GM12891 (cell line): ENCODE results near the gene CACNG7.
"Not testable (repeated sequence)": the region's sequence is repeated elsewhere in the genome, so short reads cannot be mapped to it uniquely, and the experiment has no call there.

ENCODE experiments used
- DNase-seq: peaks from one replicate; pipeline ENCODE4 v3.0.0; 2011; ENCODE audit warnings: low spot score; ENCODE audit not compliant: insufficient read length
- FAIRE-seq: peaks from 2 replicates; lab custom pipeline; 2011; peaks lifted over from hg19 to GRCh38; lab: Jason Lieb, UNC
- PAX5 ChIP-seq: IDR thresholded peaks from 2 replicates; pipeline ENCODE4 v1.6.1; 2011; ENCODE audit warnings: low read length, moderate library complexity, mild to moderate bottlenecking; ENCODE audit not compliant: insufficient read depth, severe bottlenecking
- POLR2A ChIP-seq: IDR thresholded peaks from 2 replicates; pipeline ENCODE4 v1.6.1; 2011; ENCODE audit warnings: low read depth, low read length, control low read depth
- POLR2AphosphoS5 ChIP-seq: IDR thresholded peaks from 2 replicates; pipeline ENCODE4 v1.6.1; 2011; ENCODE audit warnings: low read depth, low read length, control low read depth
- POU2F2 ChIP-seq: IDR thresholded peaks from 2 replicates; pipeline ENCODE4 v1.6.1; 2011; ENCODE audit warnings: low read depth, mild to moderate bottlenecking, control low read depth, low read length, moderate library complexity
- SPI1 ChIP-seq: IDR thresholded peaks from 2 replicates; pipeline ENCODE4 v1.6.1; 2011; ENCODE audit warnings: low read depth, low read length, control low read depth
- TAF1 ChIP-seq: IDR thresholded peaks from 2 replicates; pipeline ENCODE4 v1.6.1; 2011; ENCODE audit warnings: low read depth, low read length, control low read depth

Gene CACNG7

DNA sequence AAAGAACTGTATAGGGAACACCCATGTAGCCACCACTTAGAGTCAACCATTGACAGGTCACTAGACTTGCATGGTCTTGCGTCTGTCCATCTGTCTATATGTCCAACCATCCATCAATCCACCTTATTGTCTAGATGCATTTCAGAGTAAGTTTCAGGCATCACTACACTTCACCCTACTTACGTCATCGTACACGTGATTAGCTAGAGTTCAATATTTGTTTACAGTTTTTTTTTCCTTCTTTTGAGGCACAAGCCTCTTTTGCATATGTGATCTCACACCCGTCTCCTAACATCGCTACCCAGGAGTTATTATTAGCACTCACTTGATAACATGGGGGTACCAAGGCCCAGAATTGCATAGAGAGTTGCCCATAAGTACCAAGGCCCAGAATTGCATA, 6.9 kb downstream of the CACNG7 start:
- FAIRE-seq, result no peak
- DNase-seq, result no peak
- TF ChIP-seq PAX5 (no peak), POLR2A (no peak), POU2F2 (no peak), TAF1 (no peak), SPI1 (no peak), POLR2AphosphoS5 (no peak)

DNA sequence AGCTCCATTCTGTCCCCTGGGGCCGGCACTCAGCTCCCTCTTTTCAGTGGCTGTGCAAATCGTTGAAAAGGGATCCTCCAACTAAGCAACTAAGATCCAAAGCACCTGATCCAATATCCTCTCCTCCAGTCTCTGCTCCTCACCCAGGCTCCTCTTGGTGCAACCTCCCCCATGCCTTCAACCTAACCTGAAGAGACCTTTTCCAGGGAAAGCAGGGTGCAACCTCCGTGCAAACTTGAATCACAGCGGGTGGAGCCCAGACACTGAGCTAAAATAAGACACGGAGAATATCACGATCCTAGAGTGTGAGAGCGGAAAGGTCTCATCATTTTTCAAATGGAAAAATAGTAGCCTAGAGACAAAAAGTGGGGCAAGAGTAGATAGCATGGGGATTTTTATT, 8.3 kb downstream of the CACNG7 start:
- FAIRE-seq (no peak), DNase-seq (no peak)
- TF ChIP-seq PAX5, result no peak
- no peak for TF ChIP-seq POU2F2
- no peak for TF ChIP-seq SPI1

DNA sequence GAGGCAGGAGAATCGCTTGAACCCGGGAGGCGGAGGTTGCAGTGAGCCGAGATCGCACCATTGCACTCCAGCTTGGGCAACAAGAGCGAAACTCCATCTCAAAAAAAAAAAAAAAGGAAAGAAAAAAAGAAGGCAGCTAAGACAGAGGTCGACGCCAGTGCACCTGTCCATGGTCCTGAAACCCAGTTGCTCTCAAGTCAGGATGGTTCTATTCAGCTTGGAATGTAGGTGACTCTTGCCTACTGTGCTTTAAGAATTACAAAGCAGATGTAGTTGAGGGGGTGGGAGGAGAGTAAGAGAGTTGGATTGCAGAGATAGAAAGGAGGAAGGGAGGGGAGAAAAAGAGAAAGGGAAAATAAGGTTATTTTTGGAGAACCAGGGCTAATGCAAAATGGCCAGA, 18.7 kb downstream of the CACNG7 start:
- FAIRE-seq, result no peak
- no peak for TF ChIP-seq PAX5
- no peak for TF ChIP-seq POU2F2
- TF ChIP-seq POLR2A, result no peak
- TF ChIP-seq SPI1, result no peak
- no peak for TF ChIP-seq POLR2AphosphoS5
- no peak for TF ChIP-seq TAF1
- no peak for DNase-seq

DNA sequence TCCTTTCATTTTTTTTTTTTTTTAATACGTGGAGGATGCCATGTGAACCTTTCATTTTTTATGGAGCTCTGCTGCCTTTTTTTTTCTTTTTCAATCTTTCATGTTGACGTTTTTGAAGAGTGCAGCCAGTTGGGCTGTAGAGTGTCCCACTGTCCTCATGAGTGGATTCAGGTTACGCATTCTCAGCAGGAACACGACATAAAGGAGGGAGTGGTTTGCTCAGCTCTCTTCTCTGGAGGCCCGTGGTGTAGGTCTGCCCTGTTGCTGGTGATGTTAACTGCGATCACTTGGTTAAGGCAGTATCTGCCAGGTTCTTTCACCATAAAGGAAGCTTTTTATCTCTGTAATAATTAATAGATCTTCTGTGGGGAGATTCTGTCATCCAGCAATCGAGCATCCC, 27.0 kb downstream of the CACNG7 start:
- DNase-seq, result no peak
- FAIRE-seq, result no peak
- TF ChIP-seq SPI1 (no peak), PAX5 (no peak), POU2F2 (no peak), TAF1 (no peak), POLR2A (no peak), POLR2AphosphoS5 (no peak)

DNA sequence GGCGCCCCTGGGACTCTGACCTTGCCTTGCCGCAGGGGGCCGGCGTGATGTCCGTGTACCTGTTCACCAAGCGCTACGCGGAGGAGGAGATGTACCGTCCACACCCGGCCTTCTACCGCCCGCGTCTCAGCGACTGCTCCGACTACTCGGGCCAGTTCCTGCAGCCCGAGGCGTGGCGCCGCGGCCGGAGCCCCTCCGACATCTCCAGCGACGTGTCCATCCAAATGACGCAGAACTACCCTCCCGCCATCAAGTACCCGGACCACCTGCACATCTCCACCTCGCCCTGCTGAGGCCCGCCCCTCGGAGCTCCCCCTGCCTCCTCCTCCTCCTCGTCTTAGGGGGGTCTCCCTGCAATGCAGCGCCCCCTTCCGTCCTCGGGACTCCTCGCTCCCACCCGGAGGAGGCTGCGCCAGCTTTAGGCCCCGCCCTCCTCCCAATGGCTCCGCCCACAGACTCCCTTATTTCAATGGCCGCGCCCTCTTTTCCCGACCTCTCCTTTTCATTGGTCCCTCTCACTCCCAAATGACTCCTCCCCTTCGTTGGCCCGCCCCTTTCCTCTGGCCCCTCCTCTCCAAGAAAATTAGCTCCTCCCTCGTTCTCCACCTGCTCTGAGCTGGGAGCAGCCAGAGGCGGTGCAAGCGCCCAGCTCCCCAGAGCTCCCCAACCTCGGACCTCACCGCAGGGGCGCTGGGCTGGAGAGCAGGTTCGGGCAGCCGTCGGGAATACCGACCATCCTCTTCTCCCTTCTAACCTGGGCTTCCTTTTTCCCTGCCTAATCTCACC, 33.1 kb downstream of the CACNG7 start:
- FAIRE-seq (no peak), DNase-seq (no peak)
- TF ChIP-seq POU2F2 (no peak), POLR2AphosphoS5 (no peak), TAF1 (no peak), POLR2A (no peak), SPI1 (no peak), PAX5 (no peak)

DNA sequence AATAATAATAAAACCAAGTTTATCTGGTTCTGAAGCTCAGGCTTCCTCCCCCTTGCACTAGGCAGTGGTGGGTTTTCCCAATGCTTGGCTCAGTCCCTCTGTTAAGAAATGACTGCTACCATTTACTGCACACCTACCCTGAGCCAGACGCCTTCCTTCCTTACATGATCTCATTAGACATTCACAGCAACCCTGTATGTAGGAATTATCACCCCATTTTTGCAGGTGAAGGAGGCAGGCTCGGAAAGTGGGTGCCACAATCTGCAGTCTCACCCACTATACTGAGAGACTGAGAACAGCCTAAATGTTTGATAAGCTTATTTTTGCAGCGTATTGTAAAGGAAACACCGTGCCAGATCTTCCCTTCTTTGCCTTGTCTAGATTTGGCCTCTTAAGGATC, 35.3 kb downstream of the CACNG7 start:
- FAIRE-seq, result no peak
- no peak for DNase-seq
- no peak for TF ChIP-seq POLR2AphosphoS5
- no peak for TF ChIP-seq PAX5
- TF ChIP-seq POLR2A, result no peak
- TF ChIP-seq SPI1, result no peak

DNA sequence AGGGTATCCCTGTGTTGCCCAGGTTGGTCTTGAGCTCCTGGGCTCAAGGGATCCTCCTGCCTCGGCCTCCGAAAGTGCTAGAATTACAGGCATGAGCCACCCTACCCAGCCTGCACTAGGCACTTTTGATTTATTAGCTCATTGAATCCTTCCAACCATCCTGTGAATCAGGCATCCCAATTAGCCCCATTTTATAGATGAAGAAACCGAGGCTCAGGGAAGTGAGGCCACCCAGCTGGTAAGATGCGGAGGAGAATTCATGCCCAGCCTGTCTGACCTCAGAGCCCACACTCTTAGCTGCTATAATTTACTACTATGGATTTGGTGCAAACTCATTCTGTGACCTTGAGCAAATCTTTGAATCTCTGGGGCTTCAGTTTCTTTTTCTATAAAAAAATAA, 35.9 kb downstream of the CACNG7 start:
- no peak for FAIRE-seq
- TF ChIP-seq SPI1, result no peak
- TF ChIP-seq POLR2AphosphoS5, result no peak
- no peak for TF ChIP-seq POU2F2
- TF ChIP-seq TAF1, result no peak
- no peak for DNase-seq

DNA sequence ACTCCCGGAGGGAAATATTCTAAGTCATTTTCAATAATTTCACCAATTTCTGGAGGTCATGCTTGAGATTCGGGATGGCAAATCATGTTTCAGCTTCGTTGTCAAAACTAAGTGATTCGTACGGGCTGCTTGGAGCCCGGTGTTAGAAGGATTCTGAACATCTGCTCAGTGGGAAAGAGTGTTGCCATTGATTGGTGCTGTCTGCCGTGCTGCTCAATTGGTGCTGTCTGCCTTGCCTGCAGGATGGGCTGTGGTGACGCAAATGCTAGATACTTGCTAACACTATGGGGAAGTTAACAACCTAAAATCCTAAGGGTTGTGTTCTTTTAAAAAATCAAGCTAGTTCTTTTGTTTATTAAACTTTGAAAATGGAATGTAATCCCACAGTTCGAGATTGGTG, 36.4 kb downstream of the CACNG7 start:
- FAIRE-seq (no peak), DNase-seq (no peak)
- no peak for TF ChIP-seq TAF1
- TF ChIP-seq POU2F2, result no peak
- no peak for TF ChIP-seq POLR2AphosphoS5
- no peak for TF ChIP-seq POLR2A
- no peak for TF ChIP-seq PAX5
- no peak for TF ChIP-seq SPI1

DNA sequence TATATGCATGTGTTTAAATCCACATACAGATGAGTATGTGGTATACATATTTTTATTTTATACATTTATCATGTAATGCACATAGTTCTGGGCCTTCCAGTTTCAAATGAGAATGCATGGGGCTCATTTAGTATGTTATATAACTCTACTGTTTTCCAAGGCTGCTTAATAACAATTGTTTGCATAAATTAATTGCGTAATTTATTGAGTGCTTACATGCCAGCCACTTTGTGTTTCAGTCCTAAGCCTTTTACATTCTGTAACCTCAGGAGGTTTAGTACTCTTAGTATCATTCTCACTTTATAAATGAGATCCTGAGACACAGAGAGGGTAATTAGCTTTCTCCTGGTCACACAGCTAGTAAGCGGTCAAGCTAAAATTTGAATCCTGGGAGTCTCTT, 36.9 kb downstream of the CACNG7 start:
- TF ChIP-seq POLR2AphosphoS5 (no peak), POU2F2 (no peak), SPI1 (no peak), PAX5 (no peak), POLR2A (no peak), TAF1 (no peak)
- DNase-seq (no peak), FAIRE-seq (no peak)

DNA sequence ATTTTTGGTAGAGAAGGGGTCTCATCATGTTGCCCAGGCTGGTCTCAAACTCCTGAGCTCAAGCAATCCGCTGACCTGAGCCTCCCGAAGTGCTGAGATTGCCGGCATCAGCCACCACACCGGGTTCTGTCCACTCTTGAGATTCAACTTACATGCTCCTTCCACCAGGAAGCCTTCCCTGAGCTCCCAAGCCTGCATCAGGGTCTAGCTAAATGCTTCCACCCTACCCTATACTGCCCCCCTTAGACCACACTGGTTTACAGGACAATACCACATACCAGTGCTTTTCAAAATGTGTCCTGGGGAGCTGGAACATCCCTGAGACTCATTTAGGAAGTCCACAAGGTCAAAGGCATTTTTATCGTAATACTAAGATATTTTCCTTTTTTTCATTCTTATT, 38.5 kb downstream of the CACNG7 start:
- TF ChIP-seq POU2F2 (no peak), POLR2AphosphoS5 (no peak), PAX5 (no peak), SPI1 (no peak)
- DNase-seq (no peak), FAIRE-seq (no peak)

DNA sequence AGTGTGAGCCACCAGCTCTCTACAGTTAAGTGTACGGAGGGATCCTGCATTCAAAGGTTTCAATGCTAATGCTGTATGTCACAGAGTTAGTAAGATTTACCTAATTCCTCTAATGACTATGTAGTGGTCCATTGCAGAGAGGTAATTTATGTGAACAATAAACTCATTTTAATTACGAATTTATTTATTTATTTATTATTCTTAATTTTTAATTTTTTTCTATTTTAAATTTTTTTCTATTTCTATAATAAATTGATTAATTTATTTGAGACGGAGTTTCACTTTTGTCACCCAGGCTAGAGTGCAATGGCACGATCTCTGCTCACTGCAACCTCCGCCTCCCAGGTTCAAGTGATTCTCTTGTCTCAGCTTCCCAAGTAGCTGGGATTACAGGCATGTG, 39.5 kb downstream of the CACNG7 start:
- not testable (repeated sequence) for FAIRE-seq, DNase-seq
